ENCODE measurements around the gene CD300H. TPM values are rescaled to one million over a fixed set of nuclear protein-coding genes. Genes with fewer than 3 reads are reported as not detected.

CD300H gene
- total RNA-seq, 2 donors from 2014 or later, result not detected

GRCh38 chr17:74528491-74529199 is 38.7 kb downstream of the CD300H start:
- DNase-seq (ENCODE audit: low spot score), result no peak
- no peaks in the 10 kb centered on the region for H3K36me3 ChIP-seq
- ATAC-seq (ENCODE audit: insufficient number of reproducible peaks, low FRiP score, low read depth), result no peak
- H3K27me3 ChIP-seq (replicated peaks; ENCODE audit: insufficient read depth), result no peaks in the 10 kb centered on the region
- H3K4me3 ChIP-seq, result no peak overlapping the region
- H3K9me3 ChIP-seq, result no peaks in the 10 kb centered on the region
- TF ChIP-seq CTCF (IDR thresholded peaks at IDR 0.05), result no peak
- H3K4me1 ChIP-seq (ENCODE audit: control insufficient read depth in 1 of 2, low read depth in 2 of 2), result no peaks in the 10 kb centered on the region
- no peak overlapping the region for H3K27ac ChIP-seq

DNA sequence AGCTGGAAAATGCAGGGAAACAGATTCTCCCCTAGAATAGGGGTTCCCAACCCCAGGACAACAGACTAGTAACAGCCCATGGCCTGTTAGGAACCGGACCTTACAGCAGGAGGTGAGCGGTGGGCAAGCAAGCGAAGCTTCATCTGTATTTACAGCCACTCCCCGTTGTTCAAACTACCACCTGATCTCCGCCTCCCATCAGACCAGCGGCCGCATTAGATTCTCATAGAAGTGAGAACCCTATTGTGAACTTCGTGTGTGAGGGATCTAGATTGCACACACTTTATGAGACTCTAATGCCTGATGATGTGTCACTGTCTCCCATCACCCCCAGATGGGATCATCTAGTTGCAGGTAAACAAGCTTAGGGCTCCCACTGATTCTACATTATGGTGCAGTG is 39.6 kb downstream of the CD300H start:
- Histone ChIP-seq H3K9me3 (no peaks in the 10 kb centered on the region), H3K36me3 (no peaks in the 10 kb centered on the region), H3K4me1 (ENCODE audit: control insufficient read depth in 1 of 2, low read depth in 2 of 2) (no peaks in the 10 kb centered on the region), H3K27me3 (replicated peaks; ENCODE audit: insufficient read depth) (no peaks in the 10 kb centered on the region), H3K4me3 (no peak overlapping the region), H3K27ac (no peak overlapping the region)
- TF ChIP-seq CTCF (IDR thresholded peaks at IDR 0.05), result no peak
- no peak for ATAC-seq (ENCODE audit: insufficient number of reproducible peaks, low FRiP score, low read depth)
- DNase-seq (ENCODE audit: low spot score), result no peak

GRCh38 chr17:74527081-74527480 is 40.2 kb downstream of the CD300H start:
- no peak for DNase-seq (ENCODE audit: low spot score)
- no peak overlapping the region for H3K27ac ChIP-seq
- no peaks in the 10 kb centered on the region for H3K9me3 ChIP-seq
- H3K4me3 ChIP-seq, result no peak overlapping the region
- no peak for TF ChIP-seq CTCF (IDR thresholded peaks at IDR 0.05)
- ATAC-seq (ENCODE audit: insufficient number of reproducible peaks, low FRiP score, low read depth), result no peak
- no peaks in the 10 kb centered on the region for H3K4me1 ChIP-seq (ENCODE audit: control insufficient read depth in 1 of 2, low read depth in 2 of 2)
- no peaks in the 10 kb centered on the region for H3K27me3 ChIP-seq (replicated peaks; ENCODE audit: insufficient read depth)
- H3K36me3 ChIP-seq, result no peaks in the 10 kb centered on the region

- H3K4me1 ChIP-seq (ENCODE audit: control insufficient read depth in 1 of 2, low read depth in 2 of 2), result no peaks in the 10 kb centered on the region
- no peak for DNase-seq (ENCODE audit: low spot score)
- no peak for TF ChIP-seq CTCF (IDR thresholded peaks at IDR 0.05)
Measured at GRCh38 chr17:74526681-74527080, 40.6 kb downstream of the CD300H start.

DNA sequence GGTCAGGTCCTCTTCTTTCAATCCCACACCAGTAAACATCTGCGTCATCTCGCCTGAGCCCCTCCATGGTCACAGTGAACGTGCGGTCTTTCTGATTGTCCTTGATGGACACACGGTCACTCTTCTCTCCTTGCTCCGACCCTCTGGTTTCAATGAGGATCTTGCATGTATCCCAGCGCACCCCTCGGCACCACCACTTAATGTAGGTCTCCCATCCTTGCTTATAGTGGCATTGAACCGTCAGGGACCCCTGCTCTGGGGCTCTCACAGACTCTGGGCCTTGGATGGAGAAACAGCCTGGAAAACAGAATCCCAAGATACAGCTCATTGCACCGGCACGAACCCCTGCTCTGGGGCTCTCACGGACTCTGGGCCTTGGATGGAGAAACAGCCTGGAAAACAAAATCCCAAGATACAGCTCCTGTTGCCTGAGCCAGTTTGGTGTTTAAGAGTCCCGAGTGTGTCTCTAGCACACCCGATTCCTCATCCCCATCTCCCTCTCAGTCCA is 41.5 kb downstream of the CD300H start:
- no peak for DNase-seq (ENCODE audit: low spot score)
- TF ChIP-seq CTCF (IDR thresholded peaks at IDR 0.05), result no peak
- no peak overlapping the region for H3K27ac ChIP-seq
- H3K4me1 ChIP-seq (ENCODE audit: control insufficient read depth in 1 of 2, low read depth in 2 of 2), result no peaks in the 10 kb centered on the region
- no peak overlapping the region for H3K4me3 ChIP-seq
- no peaks in the 10 kb centered on the region for H3K27me3 ChIP-seq (replicated peaks; ENCODE audit: insufficient read depth)
- no peaks in the 10 kb centered on the region for H3K36me3 ChIP-seq
- no peak for ATAC-seq (ENCODE audit: insufficient number of reproducible peaks, low FRiP score, low read depth)
- no peaks in the 10 kb centered on the region for H3K9me3 ChIP-seq

More at GRCh38 chr17:74526681-74527080, 40.6 kb downstream of the CD300H start:
- no peak for ATAC-seq (ENCODE audit: insufficient number of reproducible peaks, low FRiP score, low read depth)
- Histone ChIP-seq H3K9me3 (no peaks in the 10 kb centered on the region), H3K27me3 (replicated peaks; ENCODE audit: insufficient read depth) (no peaks in the 10 kb centered on the region), H3K27ac (no peak overlapping the region), H3K36me3 (no peaks in the 10 kb centered on the region), H3K4me3 (no peak overlapping the region)
